Parathyroid adenoma (tissue), 2 donors: ENCODE results near the gene CAPN1.

Experiments used
- H2AFZ ChIP-seq: fragments of 300-600 bp; sonication (generic); one replicate; pipeline ENCODE4 v1.7.0; 2017; ENCODE audit warnings: antibody characterized with exemption, mild to moderate bottlenecking
- H3K27ac ChIP-seq: fragments of 300-600 bp; sonication (generic); one replicate; pipeline ENCODE4 v1.7.0; 2017
- H3K27me3 ChIP-seq: fragments of 300-600 bp; sonication (generic); one replicate; pipeline ENCODE4 v1.7.0; 2017; ENCODE audit warnings: low read length; ENCODE audit not compliant: control insufficient read depth, insufficient read depth
- H3K36me3 ChIP-seq: fragments of 300-600 bp; sonication (generic); one replicate; pipeline ENCODE4 v1.7.0; 2017; ENCODE audit warnings: low read length; ENCODE audit not compliant: control insufficient read depth, insufficient read depth
- H3K4me1 ChIP-seq: fragments of 300-600 bp; sonication (generic); one replicate; pipeline ENCODE4 v1.7.0; 2017; ENCODE audit warnings: control low read depth
- H3K4me2 ChIP-seq: fragments of 300-600 bp; sonication (generic); one replicate; pipeline ENCODE4 v1.7.0; 2017; ENCODE audit warnings: low read length
- H3K4me3 ChIP-seq: fragments of 300-600 bp; sonication (generic); one replicate; pipeline ENCODE4 v1.7.0; 2017; ENCODE audit warnings: low read depth, low read length
- H3K79me2 ChIP-seq: fragments of 300-600 bp; sonication (generic); one replicate; pipeline ENCODE4 v1.7.0; 2017; ENCODE audit warnings: control low read depth
- H3K9ac ChIP-seq: fragments of 300-600 bp; sonication (generic); one replicate; pipeline ENCODE4 v1.7.0; 2017; ENCODE audit warnings: mild to moderate bottlenecking
- H3K9me3 ChIP-seq: fragments of 300-600 bp; sonication (generic); one replicate; pipeline ENCODE4 v1.7.0; 2017; ENCODE audit warnings: low read length; ENCODE audit not compliant: control insufficient read depth
- CTCF ChIP-seq: fragments of 300-600 bp; sonication (generic); IDR thresholded peaks from one replicate; pipeline ENCODE4 v1.7.0; 2017; ENCODE audit warnings: antibody characterized with exemption, mild to moderate bottlenecking
- donor health status: primary hyperparathyroidism.

CAPN1 gene

GRCh38 chr11:65159012-65159411, 22.7 kb upstream of the CAPN1 start:
- no peaks in the 10 kb centered on the region for H3K36me3 ChIP-seq
- no peak overlapping the region for H3K9ac ChIP-seq
- no peak overlapping the region for H3K4me2 ChIP-seq
- no peaks in the 10 kb centered on the region for H3K79me2 ChIP-seq
- H3K4me1 ChIP-seq, result no peaks in the 10 kb centered on the region
- H2AFZ ChIP-seq, result no peak overlapping the region
- no peak overlapping the region for H3K4me3 ChIP-seq
- H3K9me3 ChIP-seq, result no peaks in the 10 kb centered on the region
- TF ChIP-seq CTCF, result no peak
- H3K27ac ChIP-seq, result no peak overlapping the region
- H3K27me3 ChIP-seq, result no peaks in the 10 kb centered on the region

- H3K27ac ChIP-seq, result no peak overlapping the region
- H3K4me1 ChIP-seq, result no peaks in the 10 kb centered on the region
- no peak overlapping the region for H3K9ac ChIP-seq
- H2AFZ ChIP-seq, result no peak overlapping the region
- no peak overlapping the region for H3K4me3 ChIP-seq
- no peaks in the 10 kb centered on the region for H3K79me2 ChIP-seq
- no peaks in the 10 kb centered on the region for H3K27me3 ChIP-seq
- no peaks in the 10 kb centered on the region for H3K9me3 ChIP-seq
- H3K36me3 ChIP-seq, result no peaks in the 10 kb centered on the region
- TF ChIP-seq CTCF, result no peak
- no peak overlapping the region for H3K4me2 ChIP-seq
Measured at GRCh38 chr11:65160643-65161042, 21.1 kb upstream of the CAPN1 start.

GRCh38 chr11:65163684-65164083, 18.0 kb upstream of the CAPN1 start:
- no peaks in the 10 kb centered on the region for H3K79me2 ChIP-seq
- no peak overlapping the region for H2AFZ ChIP-seq
- H3K9ac ChIP-seq, result no peak overlapping the region
- no peaks in the 10 kb centered on the region for H3K9me3 ChIP-seq
- no peak for TF ChIP-seq CTCF
- no peak overlapping the region for H3K4me3 ChIP-seq
- no peak overlapping the region for H3K4me2 ChIP-seq
- no peaks in the 10 kb centered on the region for H3K4me1 ChIP-seq
- H3K27me3 ChIP-seq, result no peaks in the 10 kb centered on the region
- no peaks in the 10 kb centered on the region for H3K36me3 ChIP-seq
- H3K27ac ChIP-seq, result no peak overlapping the region

- Histone ChIP-seq H3K36me3 (no peaks in the 10 kb centered on the region), H2AFZ (no peak overlapping the region), H3K4me3 (no peak overlapping the region), H3K9ac (no peak overlapping the region), H3K9me3 (no peaks in the 10 kb centered on the region), H3K27ac (peak overlapping the region; percentile 19), H3K79me2 (no peaks in the 10 kb centered on the region), H3K27me3 (no peaks in the 10 kb centered on the region), H3K4me2 (no peak overlapping the region), H3K4me1 (no peaks in the 10 kb centered on the region)
- no peak for TF ChIP-seq CTCF
Measured at GRCh38 chr11:65165410-65166317, 16.1 kb upstream of the CAPN1 start.

GRCh38 chr11:65166893-65167292, 14.8 kb upstream of the CAPN1 start:
- H3K36me3 ChIP-seq, result no peaks in the 10 kb centered on the region
- no peak for TF ChIP-seq CTCF
- H3K9me3 ChIP-seq, result no peaks in the 10 kb centered on the region
- no peak overlapping the region for H3K9ac ChIP-seq
- no peak overlapping the region for H3K4me3 ChIP-seq
- no peaks in the 10 kb centered on the region for H3K27me3 ChIP-seq
- H3K27ac ChIP-seq, result no peak overlapping the region
- H3K4me2 ChIP-seq, result no peak overlapping the region
- H3K4me1 ChIP-seq, result no peaks in the 10 kb centered on the region
- no peak overlapping the region for H2AFZ ChIP-seq
- H3K79me2 ChIP-seq, result no peaks in the 10 kb centered on the region
